Erythroblast (primary cell): ENCODE measurements around the gene MYH9.
A peak's percentile ranks its signal among the peaks of the same experiment; 100 is the strongest.

Experiments used
- DNase-seq, 2 experiments: peaks; one replicate each; lab custom pipeline; 2025; lab: John Stamatoyannopoulos, UW
- GATA1 ChIP-seq: IDR thresholded peaks from 2 replicates; pipeline ENCODE4 v1.6.1; 2011; ENCODE audit warnings: low read depth, mild to moderate bottlenecking, control low read depth, low read length, moderate library complexity
- POLR2A ChIP-seq: IDR thresholded peaks from 2 replicates; pipeline ENCODE4 v1.6.1; 2011; ENCODE audit warnings: mild to moderate bottlenecking, low read length

The MYH9 gene

GRCh38 chr22:36328635-36329253 is 59.0 kb downstream of the MYH9 start:
- TF ChIP-seq GATA1 (no peak), POLR2A (peak; percentile 41)
- DNase-seq, result peak; percentile 50 to 68

- DNase-seq, result peak in 1 of 2 experiments; percentile 41
Measured at GRCh38 chr22:36327922-36328551, 59.7 kb downstream of the MYH9 start.

GRCh38 chr22:36326178-36327161 is 61.3 kb downstream of the MYH9 start:
- DNase-seq, result no peak
- TF ChIP-seq POLR2A, result no peak
- TF ChIP-seq GATA1, result no peak

More at GRCh38 chr22:36327922-36328551, 59.7 kb downstream of the MYH9 start:
- TF ChIP-seq POLR2A (no peak), GATA1 (no peak)

GRCh38 chr22:36325154-36326031 is 62.4 kb downstream of the MYH9 start:
- TF ChIP-seq GATA1 (no peak), POLR2A (no peak)
- peak in 1 of 2 experiments; percentile 18 for DNase-seq

GRCh38 chr22:36324414-36324813 is 63.4 kb downstream of the MYH9 start:
- DNase-seq, result no peak
- TF ChIP-seq POLR2A (no peak), GATA1 (no peak)

GRCh38 chr22:36323855-36324331 is 63.9 kb downstream of the MYH9 start:
- DNase-seq, result no peak
- no peak for TF ChIP-seq GATA1
- no peak for TF ChIP-seq POLR2A

GRCh38 chr22:36323182-36323854 is 64.4 kb downstream of the MYH9 start:
- no peak for DNase-seq
- no peak for TF ChIP-seq POLR2A
- no peak for TF ChIP-seq GATA1

- DNase-seq, result no peak
- TF ChIP-seq GATA1 (no peak), POLR2A (no peak)
Measured at GRCh38 chr22:36322602-36322915, 65.2 kb downstream of the MYH9 start.

- TF ChIP-seq GATA1 (no peak), POLR2A (no peak)
- DNase-seq, result no peak
Measured at GRCh38 chr22:36321797-36322601, 65.8 kb downstream of the MYH9 start.

- no peak for DNase-seq
- no peak for TF ChIP-seq GATA1
- no peak for TF ChIP-seq POLR2A
Measured at GRCh38 chr22:36320553-36320952, 67.2 kb downstream of the MYH9 start.

GRCh38 chr22:36319595-36320497 is 67.9 kb downstream of the MYH9 start:
- DNase-seq, result no peak
- TF ChIP-seq POLR2A, result no peak
- no peak for TF ChIP-seq GATA1
